HG03064 (cell line): ENCODE results near the gene USP1.

Experiments
- ATAC-seq: cut with Tn5 transposase; IDR thresholded peaks from one replicate; pipeline ENCODE4 v1.9.1; 2021; ENCODE audit warnings: low read depth; ENCODE audit not compliant: unreplicated experiment

Gene USP1

DNA sequence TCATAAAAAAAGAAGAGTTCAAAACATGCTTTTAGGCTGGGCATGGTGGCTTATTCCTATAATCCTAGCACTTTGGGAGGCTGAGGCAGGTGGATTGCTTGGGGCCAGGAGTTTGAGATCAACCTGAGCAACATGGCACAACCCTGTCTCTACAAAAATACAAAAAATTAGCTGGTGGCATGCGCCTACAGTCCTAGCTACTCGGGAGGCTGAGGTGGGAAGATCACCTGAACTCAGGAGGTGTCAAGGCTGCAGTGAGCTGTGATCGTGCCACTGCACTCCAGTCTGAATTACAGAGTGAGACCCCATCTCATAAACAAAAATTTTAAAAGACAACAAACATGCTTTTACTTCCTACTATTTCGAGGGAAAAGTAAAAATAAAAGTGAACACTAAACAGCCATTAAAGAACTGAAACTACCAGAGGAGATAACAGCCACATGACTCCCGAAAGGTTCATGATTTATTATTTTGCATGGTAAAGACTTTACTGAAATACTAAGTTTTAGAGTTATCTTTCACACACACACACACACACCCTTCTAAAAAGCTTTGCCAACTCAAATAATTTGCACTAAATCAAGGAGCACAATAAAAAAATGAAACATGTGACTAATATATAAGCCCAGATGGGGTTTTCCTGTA lies 48.1 kb downstream of the USP1 start:
- ATAC-seq, result no peak

DNA sequence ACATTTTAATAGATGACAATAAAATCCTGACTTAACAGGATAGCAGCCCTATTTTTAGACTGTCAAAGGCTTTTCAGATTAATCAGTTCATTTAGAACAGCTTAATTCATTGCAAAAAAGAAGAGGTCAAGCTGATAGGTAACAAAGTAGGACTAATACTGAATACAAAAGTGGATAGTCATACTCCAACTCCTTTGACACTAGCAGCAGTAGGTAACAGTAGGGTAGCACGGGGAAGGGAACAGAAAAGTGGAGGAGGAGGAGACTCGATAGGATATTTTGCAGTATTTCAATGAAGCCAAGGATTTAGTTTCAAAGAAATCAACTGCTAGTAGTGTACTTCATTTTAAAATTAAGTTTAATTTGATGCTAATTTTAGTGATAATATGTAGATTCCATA lies 51.1 kb downstream of the USP1 start:
- ATAC-seq, result no peak

DNA sequence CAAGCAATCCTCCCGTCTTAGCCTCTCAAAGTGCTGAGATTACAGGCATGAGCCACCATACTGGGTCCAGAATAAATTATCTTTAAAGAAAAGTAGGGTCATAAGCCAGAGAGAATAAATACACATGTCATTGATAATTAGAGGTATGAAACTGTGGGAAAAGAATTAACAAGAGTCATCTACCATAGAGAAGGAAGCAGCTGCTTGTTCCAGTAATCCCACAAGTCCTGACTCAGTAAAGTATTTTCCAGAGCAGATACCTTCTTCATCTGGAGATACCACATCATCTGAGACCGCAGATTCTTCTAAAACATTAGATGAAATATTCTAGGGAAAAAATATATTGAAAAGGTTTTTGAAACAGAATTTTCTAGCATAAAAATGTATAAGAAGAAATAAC lies 55.7 kb downstream of the USP1 start:
- ATAC-seq, result no peak

DNA sequence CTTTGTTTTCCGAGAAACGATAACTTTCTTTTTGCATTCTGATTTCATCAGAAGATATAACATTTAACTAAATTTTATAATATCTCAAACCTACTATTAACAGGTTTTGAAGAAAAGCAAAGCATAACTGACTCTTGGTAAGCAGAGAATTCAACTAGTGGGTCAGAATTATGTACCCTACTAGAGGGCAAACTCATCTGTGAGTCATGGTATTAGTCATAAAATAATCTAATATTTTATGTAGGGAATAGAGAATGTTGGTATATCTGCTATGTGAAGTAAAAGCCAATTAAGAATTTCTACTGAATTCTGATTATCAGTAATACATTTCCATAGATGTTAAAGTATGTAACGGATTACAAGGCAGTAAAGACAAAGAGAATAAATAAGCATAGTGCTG lies 56.8 kb downstream of the USP1 start:
- ATAC-seq, result no peak

DNA sequence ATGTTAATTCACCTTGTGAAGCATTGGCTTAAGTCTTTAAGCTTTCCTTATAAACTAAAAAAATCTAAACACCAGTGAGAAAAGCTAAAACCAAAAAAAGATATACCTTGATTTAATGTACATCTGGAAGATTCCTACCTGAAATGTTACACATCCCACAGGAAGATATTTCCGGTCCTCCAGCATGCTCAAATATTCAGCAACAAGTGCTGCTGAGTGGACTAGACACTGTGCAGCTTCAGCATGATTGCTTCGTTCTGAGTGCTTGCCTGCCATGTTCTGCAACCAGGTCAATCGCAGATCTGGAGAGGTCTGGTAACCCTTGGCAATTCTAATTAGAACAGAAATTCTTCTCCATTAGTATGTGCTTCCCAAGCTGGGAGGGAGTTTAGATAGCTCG lies 57.3 kb downstream of the USP1 start:
- no peak for ATAC-seq

DNA sequence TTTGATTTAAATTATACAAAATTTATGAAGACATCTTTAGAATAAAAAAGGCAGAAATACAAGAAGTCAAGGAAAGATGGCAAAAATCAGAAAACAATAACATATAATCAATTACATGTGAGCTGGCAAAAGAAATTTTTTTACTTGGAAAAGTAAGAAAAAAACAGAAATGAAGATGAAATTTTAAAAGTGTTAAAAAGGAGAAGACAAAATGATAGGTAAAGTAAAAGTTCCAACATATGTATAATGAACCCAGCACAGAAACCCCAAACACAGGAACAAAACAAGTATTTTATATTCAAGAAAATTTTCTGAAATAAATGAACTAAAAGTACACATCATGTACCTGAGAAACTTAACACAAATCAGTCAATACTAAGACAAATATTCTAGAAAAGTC lies 63.4 kb downstream of the USP1 start:
- no peak for ATAC-seq
